HG02852 (cell line): ENCODE results near the gene ENTR1.

ENCODE experiments used
- ATAC-seq: cut with Tn5 transposase; IDR thresholded peaks from one replicate; pipeline ENCODE4 v1.9.1; 2021; ENCODE audit warnings: mild to moderate bottlenecking, moderate library complexity; ENCODE audit not compliant: unreplicated experiment

The ENTR1 gene

DNA sequence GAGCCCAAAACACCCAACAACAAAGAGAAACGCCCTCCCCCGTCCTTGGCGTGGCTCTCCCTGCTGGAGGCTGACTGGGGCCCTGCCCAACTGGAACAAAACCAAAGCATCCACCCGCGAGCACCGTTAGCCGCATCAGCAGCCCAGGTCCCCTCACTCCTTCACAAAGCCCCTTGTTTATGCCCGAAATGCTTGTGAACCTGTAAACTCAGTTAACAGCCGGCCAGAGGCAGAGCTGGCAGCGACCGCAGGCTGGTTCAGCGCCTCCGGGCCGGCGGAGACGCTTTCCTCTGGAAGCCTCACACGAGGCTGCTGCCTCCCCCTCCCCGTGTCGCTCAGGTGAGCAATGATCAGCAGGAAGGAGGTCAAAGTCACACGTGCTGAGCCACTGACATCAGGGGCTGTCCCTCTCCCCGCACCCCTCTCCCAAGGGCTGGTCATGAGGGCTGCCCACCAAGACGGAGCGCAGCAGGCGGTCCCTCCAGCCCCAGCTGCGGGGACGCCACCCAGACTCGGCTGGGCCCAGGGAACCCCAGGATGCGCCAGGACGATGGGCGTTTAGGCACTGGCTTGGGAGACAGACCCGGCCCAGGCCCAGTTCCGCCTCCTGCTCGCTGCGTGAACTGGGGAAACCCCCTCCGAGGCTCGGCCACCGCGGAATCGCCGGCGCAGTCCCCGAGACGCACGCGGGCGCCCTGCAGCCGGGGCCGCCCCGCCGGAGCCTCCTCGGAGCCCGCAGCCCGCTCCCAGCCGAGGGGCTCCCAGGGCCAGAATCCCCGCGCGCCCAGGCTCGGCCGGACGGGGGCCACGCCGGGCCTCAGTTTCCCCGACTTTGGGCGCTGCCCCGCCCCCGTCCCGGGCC lies 11.0 kb downstream of the ENTR1 start:
- ATAC-seq, result no peak

DNA sequence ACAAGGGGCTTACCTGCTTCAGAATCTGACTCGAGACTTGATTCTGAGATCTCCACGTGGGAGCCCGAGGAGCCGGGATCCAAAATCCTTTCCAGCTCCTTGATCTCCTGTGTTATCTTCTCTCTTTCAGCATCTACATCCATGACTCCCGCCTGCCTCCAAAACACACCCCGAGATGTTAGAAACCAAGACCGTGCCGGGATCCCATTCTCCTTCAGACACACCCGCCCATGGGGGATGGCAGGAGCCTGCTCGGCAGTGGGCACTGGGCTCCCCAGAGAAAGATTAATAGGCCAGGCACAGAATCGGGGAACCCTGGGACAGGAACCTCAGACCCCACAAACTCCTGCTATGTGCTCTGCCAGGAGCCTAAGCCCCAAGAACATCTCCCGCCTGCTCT lies 12.1 kb downstream of the ENTR1 start:
- no peak for ATAC-seq

DNA sequence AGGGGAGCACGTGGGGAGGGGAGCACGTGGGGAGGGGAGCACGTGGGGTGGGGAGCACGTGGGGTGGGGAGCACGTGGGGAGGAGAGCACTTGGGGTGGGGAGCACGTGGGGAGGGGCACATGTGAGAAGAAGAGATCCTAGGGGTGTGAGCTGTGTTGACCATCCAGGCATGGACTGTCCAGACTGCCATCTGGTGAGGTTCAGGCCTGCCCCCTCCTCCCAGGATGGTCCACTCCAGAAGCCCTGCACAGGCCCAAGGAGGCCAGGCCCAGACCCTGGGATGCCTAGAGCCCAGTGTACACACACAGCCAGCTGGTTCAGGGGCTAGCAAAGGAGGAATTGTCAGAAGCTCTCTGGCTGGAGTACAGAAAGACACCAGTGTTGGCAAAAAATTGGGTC lies 12.8 kb downstream of the ENTR1 start:
- ATAC-seq, result no peak

DNA sequence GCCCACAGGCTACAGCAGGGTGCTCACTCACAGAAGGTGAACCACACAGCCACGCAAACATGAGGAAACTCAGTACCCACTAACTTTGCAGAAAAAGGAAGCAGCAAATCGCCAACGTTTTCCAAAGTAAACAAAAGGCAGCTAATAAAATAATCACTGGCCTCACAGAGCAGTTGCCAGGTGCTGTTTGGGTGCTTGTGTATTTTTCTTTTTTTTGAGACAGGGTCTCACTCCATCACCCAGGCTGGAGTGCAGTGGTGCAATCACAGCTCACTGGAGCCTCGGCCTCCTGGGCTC lies 14.2 kb downstream of the ENTR1 start:
- no peak for ATAC-seq

DNA sequence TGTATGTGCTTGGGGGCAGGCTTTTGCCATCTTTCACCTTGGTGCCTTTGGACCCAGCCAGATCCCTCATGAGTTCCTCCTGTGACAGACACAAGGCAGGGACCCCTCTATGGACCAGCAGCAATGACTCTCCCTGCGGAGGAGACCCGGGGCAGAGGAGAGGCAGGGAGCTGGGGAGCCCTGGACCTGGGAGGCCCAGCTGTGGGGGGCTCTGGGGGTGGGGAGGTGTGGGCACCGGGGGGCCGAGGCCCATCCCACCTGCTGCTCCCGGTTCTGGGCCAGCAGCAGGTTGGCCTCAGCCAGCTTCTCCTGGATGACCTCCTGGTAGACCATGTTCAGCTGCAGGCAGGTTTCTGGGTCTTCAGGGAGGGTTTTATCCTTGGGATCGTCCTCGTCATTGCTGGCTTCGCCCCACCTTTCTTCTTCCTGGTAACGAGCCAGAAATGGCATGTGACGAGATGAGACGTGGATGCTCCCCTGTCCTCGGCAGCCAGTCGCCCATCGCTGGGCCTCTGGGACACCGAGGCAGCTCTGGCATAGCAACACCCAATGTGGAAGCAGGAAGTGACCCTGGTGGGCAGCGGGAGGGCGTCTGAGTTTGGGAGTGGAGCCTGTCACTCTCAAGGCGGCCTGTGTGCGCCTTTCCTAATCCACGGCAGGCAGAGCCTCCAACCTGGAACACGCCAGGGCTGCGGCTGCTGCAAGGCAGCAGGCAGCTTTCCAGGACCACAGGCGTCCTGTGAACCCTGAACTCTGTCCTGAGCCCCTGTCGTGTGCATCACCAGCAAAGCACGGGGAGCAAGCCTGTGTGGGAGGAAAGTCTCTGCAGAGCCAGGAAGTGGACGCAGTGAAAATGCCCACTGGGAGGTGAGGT lies 14.8 kb downstream of the ENTR1 start:
- ATAC-seq, result no peak

DNA sequence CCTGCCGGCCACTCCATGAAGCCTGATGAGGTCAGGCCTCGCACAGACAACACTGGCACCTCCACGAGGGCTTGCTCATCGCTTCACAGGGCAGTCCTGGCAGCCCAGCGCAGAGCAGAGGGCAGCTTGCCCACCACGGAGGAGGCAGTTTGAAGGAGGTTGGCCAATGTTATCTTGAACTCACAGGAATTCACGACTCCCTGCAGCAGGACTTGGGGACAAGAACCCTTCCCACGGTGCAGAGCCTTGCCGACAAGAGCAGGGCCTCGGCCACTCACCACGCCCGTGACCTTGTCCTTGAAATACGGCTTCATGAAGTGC lies 15.4 kb downstream of the ENTR1 start:
- ATAC-seq, result no peak

DNA sequence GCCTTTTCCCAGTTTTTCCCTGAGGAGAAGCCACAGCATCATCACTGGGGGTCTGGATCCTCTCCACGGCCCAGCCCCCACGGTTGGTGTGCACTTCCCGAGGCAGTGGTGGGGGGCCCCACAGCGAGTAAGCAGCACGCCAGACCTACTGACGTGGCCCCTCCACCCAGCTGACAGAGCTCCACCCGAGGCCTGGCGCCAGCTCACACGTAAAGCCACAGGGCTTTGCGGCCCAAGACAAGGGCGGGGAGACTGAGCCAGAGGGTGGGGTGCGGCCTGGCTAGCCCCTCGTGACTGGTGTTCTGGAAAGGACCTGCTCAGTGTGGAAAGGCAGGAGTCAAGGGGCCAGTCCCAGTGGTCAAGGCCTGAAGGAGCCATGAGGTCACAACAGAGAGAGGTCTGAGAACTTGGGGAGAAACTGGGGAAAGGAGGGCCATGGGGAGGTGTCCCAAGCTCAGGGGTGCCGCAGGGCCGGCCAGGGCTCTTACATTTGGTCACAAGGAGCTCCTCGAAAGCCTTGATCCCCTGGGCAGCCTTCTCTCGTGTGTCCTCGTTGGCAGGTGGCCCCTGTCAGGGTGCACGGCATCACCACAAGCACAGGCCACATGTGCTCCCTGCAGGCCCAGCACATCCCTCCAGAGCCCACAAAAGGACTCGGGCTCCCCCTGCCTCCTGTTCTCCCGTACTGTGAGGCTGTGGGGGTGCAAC lies 15.9 kb downstream of the ENTR1 start:
- no peak for ATAC-seq

DNA sequence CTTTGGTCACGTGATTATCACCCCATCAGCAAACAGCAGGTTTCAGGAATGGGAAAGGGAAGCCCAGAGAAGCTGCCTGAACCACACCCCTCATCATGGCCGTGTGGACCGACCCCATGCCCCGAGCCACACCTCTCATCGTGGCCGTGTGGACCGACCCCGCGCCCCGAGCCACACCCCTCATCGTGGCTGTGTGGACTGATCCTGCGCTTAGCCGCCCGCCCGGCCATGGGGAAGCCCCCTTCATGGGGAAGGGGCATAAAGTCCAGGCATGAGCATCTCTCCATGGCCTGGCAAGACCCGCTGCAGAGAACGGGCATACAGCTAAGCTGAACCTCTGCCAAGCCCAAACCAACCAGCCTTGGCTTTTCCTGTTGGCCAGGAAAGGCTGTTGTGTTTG lies 16.9 kb downstream of the ENTR1 start:
- no peak for ATAC-seq

DNA sequence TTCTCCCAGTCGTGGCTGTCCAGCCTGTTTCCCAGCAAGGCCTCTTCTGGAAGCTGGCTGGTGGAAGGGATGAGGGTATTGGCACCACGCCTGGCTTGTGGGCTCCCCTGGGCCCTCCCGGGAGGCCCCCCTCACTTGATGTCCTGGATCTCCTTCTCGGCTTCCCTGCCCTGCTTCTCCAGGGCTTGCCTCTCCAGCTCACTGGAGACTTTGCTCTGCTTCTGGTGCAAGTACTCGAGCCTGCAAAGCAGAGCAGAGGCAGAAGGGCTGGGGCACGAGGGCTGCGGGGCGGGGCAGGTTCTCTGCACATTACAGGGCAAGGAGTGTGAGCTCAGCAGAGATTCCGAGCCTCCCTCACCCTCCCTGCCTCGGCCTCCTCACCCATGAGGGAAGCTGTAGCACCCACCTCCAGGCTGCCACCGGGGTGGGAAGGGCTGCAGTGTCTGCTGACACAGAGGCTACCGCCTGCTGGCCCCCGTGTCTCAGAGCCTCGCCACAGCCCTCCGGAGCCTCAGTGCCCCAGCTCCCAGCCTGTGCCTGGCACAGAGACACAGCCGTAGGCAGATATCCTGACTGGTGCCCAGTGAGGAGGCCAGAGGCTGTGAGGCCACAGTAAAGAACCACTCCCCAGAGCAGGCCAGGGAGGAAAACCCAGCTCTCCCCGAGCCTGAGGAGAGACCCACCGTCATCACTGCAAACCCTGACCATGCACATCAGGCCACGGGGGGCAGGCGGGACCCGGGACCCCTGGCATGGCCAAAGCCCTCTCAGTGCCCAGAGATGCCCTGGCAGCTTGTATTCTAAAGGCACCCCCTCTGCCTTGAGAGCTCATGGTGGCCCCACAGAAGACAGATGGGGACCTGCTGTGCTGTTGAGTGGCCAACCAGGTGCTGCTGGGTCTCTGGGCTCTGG lies 17.6 kb downstream of the ENTR1 start:
- ATAC-seq, result no peak

DNA sequence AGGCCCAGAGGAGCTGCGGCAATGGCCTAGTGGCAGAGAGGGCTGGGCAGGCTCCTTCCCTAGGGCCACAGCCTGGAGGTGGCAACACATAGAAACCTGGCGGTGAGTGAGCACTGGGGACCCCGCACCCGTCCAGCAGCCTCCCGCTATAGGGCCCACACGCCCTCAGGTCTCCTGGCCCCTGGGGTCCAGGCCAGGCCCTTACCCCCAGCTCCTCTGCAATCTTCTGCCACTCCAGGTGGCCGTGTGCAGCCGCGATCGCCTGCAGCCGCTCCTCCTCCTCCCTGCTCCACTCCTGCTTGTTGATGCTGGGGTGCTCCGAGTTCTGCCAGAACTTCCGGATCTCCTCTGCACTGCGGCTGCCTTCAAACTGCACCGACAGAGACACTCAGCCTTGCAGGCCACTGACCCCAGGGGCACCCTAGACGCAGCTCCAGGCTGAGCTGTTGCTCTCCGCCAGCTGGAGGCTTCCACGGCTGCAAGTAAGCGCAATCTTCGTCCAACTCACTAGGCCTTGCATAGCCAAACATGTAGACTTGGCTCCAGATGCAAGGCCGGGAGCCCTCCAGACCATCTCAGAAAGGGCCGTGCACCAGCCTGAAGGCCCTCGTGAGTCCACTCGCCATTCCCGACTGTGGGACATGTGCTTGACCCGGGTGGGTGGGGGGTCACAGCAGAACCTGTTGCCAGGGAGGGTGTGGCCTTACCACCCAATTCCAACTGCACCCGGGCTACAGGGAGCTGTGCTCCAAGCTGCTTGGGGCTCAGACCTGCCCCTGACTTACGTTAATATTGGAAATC lies 18.5 kb downstream of the ENTR1 start:
- ATAC-seq, result no peak

DNA sequence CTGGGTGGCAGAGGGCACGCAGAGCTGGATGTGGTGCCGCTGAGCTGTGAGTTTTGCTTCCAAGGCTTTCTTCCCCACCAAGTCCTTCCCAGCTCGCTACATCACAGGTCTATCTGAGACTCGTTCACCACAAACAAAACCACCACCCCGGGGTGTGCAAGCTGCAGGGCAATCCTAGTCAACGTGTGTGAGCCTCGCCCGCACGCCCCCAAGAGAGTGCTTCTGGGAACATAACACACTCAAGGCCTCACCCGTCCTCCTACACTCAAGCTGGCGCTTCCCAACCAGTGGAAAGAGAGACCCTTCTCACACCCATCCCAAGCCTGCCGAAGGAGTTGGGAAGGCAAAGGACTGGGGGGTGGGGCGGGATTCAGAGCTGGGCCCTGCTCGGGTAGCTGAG lies 21.0 kb downstream of the ENTR1 start:
- no peak for ATAC-seq

DNA sequence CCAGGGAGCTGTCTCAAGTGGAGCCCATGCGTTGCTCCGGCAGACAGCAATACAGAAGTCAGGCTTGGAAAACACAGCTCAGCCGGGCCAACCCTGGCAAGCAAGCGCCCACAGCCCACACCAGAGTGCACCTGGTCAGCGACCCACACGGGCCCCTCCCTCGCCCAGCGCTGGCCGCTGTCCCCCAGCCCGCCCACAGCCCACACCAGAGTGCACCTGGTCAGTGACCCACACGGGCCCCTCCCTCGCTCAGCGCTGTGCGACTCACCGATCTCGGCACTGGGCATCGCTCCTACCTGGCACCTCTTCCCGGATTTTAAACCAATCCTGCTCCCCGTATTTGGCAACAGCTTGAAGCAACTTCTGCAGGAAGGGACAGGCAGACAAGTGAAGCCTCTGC lies 23.2 kb downstream of the ENTR1 start:
- no peak for ATAC-seq

DNA sequence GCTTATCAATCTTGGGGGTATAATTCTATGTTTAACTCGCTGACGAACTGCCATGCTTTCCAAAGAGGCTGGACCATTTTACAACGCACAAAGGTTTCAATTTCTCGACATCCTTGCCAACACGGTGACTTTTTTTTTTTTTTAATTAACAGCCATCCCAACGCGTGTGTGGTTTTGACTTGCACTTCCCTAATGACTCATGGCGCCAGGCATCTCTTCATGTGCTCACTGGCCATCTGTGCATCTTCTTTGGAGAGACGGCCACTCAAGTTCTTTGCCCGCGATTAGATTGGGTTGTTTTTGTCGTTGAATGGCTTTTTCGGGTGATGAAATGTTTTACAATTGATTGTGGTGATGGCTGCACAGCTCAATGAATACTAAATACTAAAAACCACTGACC lies 24.4 kb downstream of the ENTR1 start:
- ATAC-seq, result no peak

DNA sequence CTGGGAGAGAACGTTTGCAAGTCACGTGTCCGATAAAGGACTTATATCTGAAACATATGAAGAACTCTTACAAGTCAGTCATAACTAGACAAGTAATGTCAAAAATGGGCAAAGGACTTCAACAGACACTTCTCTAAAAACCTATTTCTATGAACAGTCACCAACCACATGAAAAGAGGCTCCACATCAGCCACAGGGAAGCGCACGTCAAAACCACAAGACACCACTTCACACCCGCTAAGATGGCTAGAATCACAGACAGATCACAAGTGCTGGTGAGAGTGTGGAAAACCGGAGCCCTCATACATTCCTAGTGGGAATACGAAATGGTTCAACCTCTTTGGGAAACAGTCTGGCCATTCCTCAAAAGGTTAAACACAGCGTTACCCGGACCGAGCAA lies 25.4 kb downstream of the ENTR1 start:
- ATAC-seq, result no peak

DNA sequence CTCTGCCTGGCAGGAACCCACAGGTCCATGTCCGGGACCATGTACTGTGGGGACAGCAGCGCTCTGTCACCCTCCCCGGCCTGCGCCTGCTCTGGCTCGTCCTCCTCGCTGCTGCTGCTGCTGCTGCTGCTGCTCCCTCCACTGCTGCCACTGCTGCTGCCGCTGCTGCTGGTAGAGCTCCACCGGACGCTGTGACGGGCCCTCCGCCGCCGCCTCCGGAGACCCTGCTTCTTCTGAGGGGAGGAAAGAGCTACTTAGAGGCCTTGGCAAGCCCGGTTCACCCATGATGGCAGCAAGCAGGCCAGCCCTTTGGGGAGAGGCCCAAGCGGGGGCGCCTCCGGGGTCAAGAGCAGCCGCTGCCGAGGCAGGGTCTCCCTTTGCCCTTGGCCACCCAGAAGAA lies 27.0 kb downstream of the ENTR1 start:
- no peak for ATAC-seq

DNA sequence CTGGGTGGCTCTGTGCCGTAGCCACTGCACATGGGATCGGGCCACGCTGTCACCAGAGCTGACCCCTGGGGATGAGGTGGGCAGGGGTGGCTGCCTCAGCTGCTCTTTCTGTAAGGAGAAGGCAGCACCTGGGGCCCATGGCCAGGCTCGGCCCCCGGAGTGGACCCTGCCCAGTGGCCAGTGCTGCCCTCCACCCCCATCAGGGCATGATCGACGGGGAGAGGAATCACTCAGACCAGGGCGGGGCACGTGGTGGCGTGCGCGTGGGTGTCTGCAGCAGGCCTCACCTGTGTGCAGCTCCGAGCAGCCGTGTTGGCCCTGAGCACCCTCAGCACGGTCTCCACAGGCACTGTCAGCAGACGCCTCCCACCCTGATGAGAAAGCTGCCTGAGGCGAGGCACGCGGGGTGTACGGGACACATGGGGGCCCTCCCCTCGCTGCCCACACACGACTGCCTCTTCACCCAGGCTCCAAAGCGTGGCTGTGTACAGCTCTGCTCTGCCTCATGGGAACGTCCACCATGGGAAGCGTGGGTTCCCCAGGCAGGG lies 28.4 kb downstream of the ENTR1 start:
- ATAC-seq, result no peak

DNA sequence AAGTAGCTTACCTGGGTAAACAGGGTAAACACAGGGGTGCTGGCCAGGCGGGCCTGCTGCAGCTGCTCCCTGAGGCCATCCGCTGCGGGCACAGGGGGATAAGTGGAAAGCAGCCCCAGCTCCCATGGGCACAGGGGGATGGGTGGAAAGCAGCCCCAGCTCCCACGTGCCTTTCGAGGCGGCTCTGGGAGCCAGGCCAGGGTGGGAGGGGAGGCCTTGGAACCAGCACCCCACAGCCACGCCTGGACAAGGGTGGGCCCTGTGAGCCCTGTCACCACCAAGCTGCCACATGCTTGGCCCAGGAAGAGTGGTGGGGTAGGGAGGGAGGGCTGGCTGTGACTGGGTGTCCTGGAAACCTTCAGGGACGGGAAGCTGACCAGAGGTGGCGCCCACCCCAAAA lies 29.1 kb downstream of the ENTR1 start:
- ATAC-seq, result no peak

DNA sequence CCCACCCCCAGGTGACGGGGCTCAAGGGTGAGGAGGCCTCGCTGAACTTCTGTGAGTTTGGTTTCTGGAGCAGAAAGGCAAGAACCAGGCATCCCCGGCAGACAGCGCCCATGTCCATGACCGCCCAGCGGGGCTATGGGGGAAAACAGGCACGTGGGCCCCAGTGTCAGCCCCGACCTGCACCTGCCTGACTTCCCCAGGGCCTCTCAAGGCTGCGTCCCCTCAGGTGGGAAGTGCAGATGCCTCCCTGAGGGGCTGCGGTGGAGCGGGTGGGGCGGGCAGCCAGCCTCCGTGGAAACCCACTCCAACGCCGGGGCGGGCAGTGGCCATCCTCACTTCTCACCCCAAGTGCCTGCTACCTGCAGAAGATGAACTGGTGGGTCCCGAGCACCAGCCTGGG lies 30.0 kb downstream of the ENTR1 start:
- no peak for ATAC-seq

DNA sequence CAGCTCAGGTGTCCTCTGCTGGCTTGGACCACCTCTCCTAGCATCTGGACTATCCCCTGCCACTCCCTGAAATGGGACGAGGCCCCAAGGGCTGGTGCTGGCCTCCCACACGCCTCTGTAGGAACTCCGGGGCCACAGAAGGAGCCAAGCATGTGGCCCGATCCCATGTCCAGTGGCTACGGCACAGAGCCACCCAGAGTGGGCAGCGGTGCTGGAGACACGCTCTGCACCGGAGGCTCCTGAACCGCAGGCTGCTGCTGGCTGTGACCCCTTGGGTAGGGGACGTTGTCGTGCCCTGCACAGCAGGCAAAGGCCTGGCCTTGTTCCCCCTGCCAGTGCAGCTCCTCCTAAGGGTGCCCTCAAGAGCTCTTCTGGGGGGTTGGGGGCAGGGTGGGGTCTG lies 30.5 kb downstream of the ENTR1 start:
- ATAC-seq, result no peak

DNA sequence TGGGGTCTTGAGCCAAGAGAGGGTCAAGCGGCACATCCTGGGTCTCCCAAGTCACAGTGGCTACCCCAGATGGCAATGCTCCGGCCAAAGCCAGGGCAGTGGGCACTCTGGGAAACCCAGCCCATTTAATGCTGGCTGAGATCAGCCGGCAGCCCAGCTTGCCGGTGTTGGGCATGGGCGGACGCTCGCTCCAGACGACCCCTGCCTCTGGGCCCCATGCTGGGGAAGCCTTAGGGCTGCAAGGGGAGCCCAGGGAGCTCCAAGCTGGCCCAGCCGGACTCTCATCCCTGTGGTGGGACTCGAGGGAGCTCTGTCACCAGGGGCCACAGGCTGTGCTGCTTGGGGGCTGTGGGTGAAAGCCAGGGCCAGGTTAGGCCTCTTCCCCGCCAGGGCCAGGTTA lies 31.0 kb downstream of the ENTR1 start:
- ATAC-seq, result no peak
